HEK293T (cell line): Measurements from ENCODE around the gene PC.

Experiments
- CTCF ChIA-PET: fragments of 350-600 bp; formaldehyde crosslinking; extraction: SDS; loops from one replicate; lab custom pipeline; 2021; ENCODE audit warnings: antibody characterized with exemption, inconsistent platforms; lab: Yijun Ruan, JAX
- POLR2A ChIA-PET: fragments of 350-600 bp; formaldehyde crosslinking; extraction: SDS; loops from one replicate; lab custom pipeline; 2020; ENCODE audit warnings: antibody characterized with exemption, inconsistent platforms; lab: Yijun Ruan, JAX
- DNase-seq: peaks from one replicate; pipeline ENCODE4 v3.0.0; 2012; ENCODE audit warnings: mixed read lengths; ENCODE audit errors: extremely low spot score
- ARNT ChIP-seq: fragments of 450-650 bp; IDR thresholded peaks from 2 replicates; pipeline ENCODE4 v1.6.1; 2017; ENCODE audit warnings: mild to moderate bottlenecking
- BHLHE40 ChIP-seq: fragments of 450-650 bp; IDR thresholded peaks from 2 replicates; pipeline ENCODE4 v1.6.1; 2016; ENCODE audit warnings: mild to moderate bottlenecking, moderate library complexity, borderline replicate concordance
- CTBP1 ChIP-seq: fragments of 450-650 bp; IDR thresholded peaks from 2 replicates; pipeline ENCODE4 v1.6.1; 2016; ENCODE audit warnings: borderline replicate concordance
- ELF4 ChIP-seq: fragments of 450-650 bp; IDR thresholded peaks from 2 replicates; pipeline ENCODE4 v1.6.1; 2017; ENCODE audit warnings: antibody characterized with exemption
- FOXA1 ChIP-seq: fragments of 450-650 bp; IDR thresholded peaks from 2 replicates; pipeline ENCODE4 v1.6.1; 2016; ENCODE audit warnings: mild to moderate bottlenecking
- FOXK2 ChIP-seq: fragments of 450-650 bp; IDR thresholded peaks from 2 replicates; pipeline ENCODE4 v1.6.1; 2016; ENCODE audit warnings: mild to moderate bottlenecking
- FOXM1 ChIP-seq: fragments of 450-650 bp; IDR thresholded peaks from 2 replicates; pipeline ENCODE4 v1.6.1; 2017; ENCODE audit warnings: mild to moderate bottlenecking, borderline replicate concordance
- HDGF ChIP-seq: fragments of 450-650 bp; IDR thresholded peaks from 2 replicates; pipeline ENCODE4 v1.6.1; 2017; ENCODE audit warnings: antibody characterized with exemption, borderline replicate concordance
- L3MBTL2 ChIP-seq: fragments of 450-650 bp; conservative IDR thresholded peaks from 2 replicates; pipeline ENCODE4 v1.6.1; 2016; ENCODE audit warnings: mild to moderate bottlenecking
- LEF1 ChIP-seq: fragments of 450-650 bp; IDR thresholded peaks from 2 replicates; pipeline ENCODE4 v1.6.1; 2017; ENCODE audit warnings: mild to moderate bottlenecking, borderline replicate concordance
- NFRKB ChIP-seq: fragments of 450-650 bp; IDR thresholded peaks from 2 replicates; pipeline ENCODE4 v1.6.1; 2016; ENCODE audit warnings: mild to moderate bottlenecking, moderate library complexity
- PKNOX1 ChIP-seq: fragments of 450-650 bp; IDR thresholded peaks from 2 replicates; pipeline ENCODE4 v1.6.1; 2016
- SP1 ChIP-seq: fragments of 450-650 bp; IDR thresholded peaks from 2 replicates; pipeline ENCODE4 v1.6.1; 2017
- SUZ12 ChIP-seq: fragments of 450-650 bp; IDR thresholded peaks from 2 replicates; pipeline ENCODE4 v1.6.1; 2016; ENCODE audit warnings: mild to moderate bottlenecking
- TARDBP ChIP-seq: fragments of 450-650 bp; IDR thresholded peaks from 2 replicates; pipeline ENCODE4 v1.6.1; 2016
- ZNF384 ChIP-seq: fragments of 450-650 bp; IDR thresholded peaks from 2 replicates; pipeline ENCODE4 v1.6.1; 2016

Gene PC

GRCh38 chr11:66970371-66970806 is 12.2 kb upstream of the PC start:
- DNase-seq: no peak
- CTCF ChIA-PET: no interaction called here
- POLR2A ChIA-PET: no interaction called here
- TF ChIP-seq ELF4 (no peak), PKNOX1 (no peak), CTBP1 (no peak), ARNT (no peak), HDGF (no peak), L3MBTL2 (no peak), FOXM1 (no peak), FOXK2 (no peak), NFRKB (no peak), TARDBP (no peak), ZNF384 (no peak), SP1 (no peak), SUZ12 (no peak), BHLHE40 (no peak), FOXA1 (no peak), LEF1 (no peak)

- TF ChIP-seq NFRKB (no peak), FOXM1 (no peak), SUZ12 (no peak), BHLHE40 (no peak), TARDBP (no peak), L3MBTL2 (no peak), FOXA1 (no peak), ARNT (no peak), FOXK2 (no peak), CTBP1 (no peak), ZNF384 (no peak), SP1 (no peak), LEF1 (no peak), PKNOX1 (no peak), HDGF (no peak), ELF4 (no peak)
- ChIA-PET POLR2A (no interaction called here), CTCF (no interaction called here)
- DNase-seq: no peak
Observed at GRCh38 chr11:66969584-66970225, 11.5 kb upstream of the PC start.

- TF ChIP-seq BHLHE40 (no peak), FOXK2 (no peak), ELF4 (no peak), CTBP1 (no peak), ARNT (no peak), PKNOX1 (no peak), SUZ12 (no peak), FOXM1 (no peak), L3MBTL2 (no peak), NFRKB (no peak), TARDBP (no peak), HDGF (no peak), SP1 (no peak)
- ChIA-PET POLR2A (no interaction called here), CTCF (no interaction called here)
- DNase-seq: no peak
Observed at GRCh38 chr11:66967670-66968425, 9.7 kb upstream of the PC start.

- ChIA-PET CTCF (interaction anchor here (1.6 kb wide), 1 partner anchor 9 kb away, joined by 5 read pairs; the partner anchor contains the start of gene C11orf86), POLR2A (no interaction called here)
- no peak for DNase-seq
- TF ChIP-seq ELF4 (no peak), HDGF (no peak), SP1 (no peak), TARDBP (no peak), CTBP1 (no peak), FOXM1 (no peak), FOXA1 (no peak), NFRKB (no peak), L3MBTL2 (no peak), LEF1 (no peak), ARNT (no peak)
Observed at GRCh38 chr11:66966351-66966750, 8.2 kb upstream of the PC start.

GRCh38 chr11:66964495-66964894 is 6.3 kb upstream of the PC start:
- DNase-seq: no peak
- POLR2A ChIA-PET: no interaction called here
- CTCF ChIA-PET: no interaction called here
- TF ChIP-seq CTBP1: no peak
- TF ChIP-seq TARDBP: no peak
- TF ChIP-seq ZNF384: no peak
- no peak for TF ChIP-seq FOXM1
- no peak for TF ChIP-seq L3MBTL2
- TF ChIP-seq SUZ12: no peak
- no peak for TF ChIP-seq PKNOX1
